HEK293 (cell line): Measurements from ENCODE around the gene STX3.

Source experiments
- CTCF ChIA-PET: fragments of 350-600 bp; formaldehyde crosslinking; extraction: SDS; loops from one replicate; lab custom pipeline; 2021; ENCODE audit warnings: antibody characterized with exemption; lab: Yijun Ruan, JAX
- POLR2A ChIA-PET: fragments of 300-600 bp; formaldehyde crosslinking; extraction: SDS; loops from one replicate; lab custom pipeline; 2020; ENCODE audit warnings: antibody characterized with exemption, inconsistent platforms; lab: Yijun Ruan, JAX
- H3K27ac ChIP-seq: fragments of 200-500 bp; sonication (Bioruptor generic); 2 replicates; pipeline ENCODE4 v1.5.1; 2014; ENCODE audit warnings: low read depth, low read length, control low read depth, inconsistent platforms; ENCODE audit errors: extremely low read depth
- H3K36me3 ChIP-seq, 2 experiments: fragments of 200-500 bp in 1 of 2; sonication (Bioruptor generic) in 1 of 2; 1 replicate in 1 of 2; 2 replicates in 1 of 2; pipeline ENCODE4 v1.5.1; 2014 to 2017; ENCODE audit warnings: inconsistent platforms in 2 of 2, low read length in 2 of 2; ENCODE audit not compliant: control insufficient read depth in 2 of 2, insufficient read depth in 1 of 2
- H3K4me1 ChIP-seq: fragments of 200-500 bp; sonication (Bioruptor generic); 2 replicates; pipeline ENCODE4 v1.5.1; 2014; ENCODE audit warnings: mild to moderate bottlenecking, low read length, inconsistent platforms; ENCODE audit not compliant: control insufficient read depth, insufficient read depth
- H3K4me3 ChIP-seq: 2 replicates; pipeline ENCODE4 v1.5.1; 2011; ENCODE audit warnings: low read depth, mild to moderate bottlenecking, control low read depth, low read length, moderate library complexity
- H3K9me3 ChIP-seq: fragments of 200-500 bp; sonication (Bioruptor generic); 2 replicates; pipeline ENCODE4 v1.5.1; 2014; ENCODE audit warnings: low read depth, low read length, inconsistent platforms; ENCODE audit not compliant: control insufficient read depth, insufficient read depth
- BCL11A ChIP-seq: fragments of 450-650 bp; formaldehyde crosslinking; IDR thresholded peaks from 2 replicates; pipeline ENCODE4 v1.5.1; 2016; ENCODE audit warnings: low read depth, missing biosample characterization, missing genetic modification characterization
- FEZF1 ChIP-seq: fragments of 450-650 bp; formaldehyde crosslinking; IDR thresholded peaks from 2 replicates; pipeline ENCODE4 v1.5.1; 2016; ENCODE audit warnings: missing biosample characterization, missing genetic modification characterization
- GFI1B ChIP-seq: fragments of 450-650 bp; formaldehyde crosslinking; IDR thresholded peaks from 2 replicates; pipeline ENCODE4 v1.5.1; 2016; ENCODE audit warnings: missing biosample characterization, missing genetic modification characterization
- GLI4 ChIP-seq: fragments of 450-650 bp; formaldehyde crosslinking; IDR thresholded peaks from 2 replicates; pipeline ENCODE4 v1.5.1; 2016; ENCODE audit warnings: missing biosample characterization, missing genetic modification characterization
- KLF1 ChIP-seq: fragments of 450-650 bp; formaldehyde crosslinking; IDR thresholded peaks from 2 replicates; pipeline ENCODE4 v1.5.1; 2016; ENCODE audit warnings: missing biosample characterization, missing genetic modification characterization
- SP2 ChIP-seq: fragments of 450-650 bp; formaldehyde crosslinking; IDR thresholded peaks from 2 replicates; pipeline ENCODE4 v1.5.1; 2016; ENCODE audit warnings: missing biosample characterization, missing genetic modification characterization
- YY2 ChIP-seq: fragments of 450-650 bp; formaldehyde crosslinking; IDR thresholded peaks from 2 replicates; pipeline ENCODE4 v1.5.1; 2016; ENCODE audit warnings: missing biosample characterization, missing genetic modification characterization
- ZFHX2 ChIP-seq: fragments of 450-650 bp; formaldehyde crosslinking; conservative IDR thresholded peaks from 2 replicates; pipeline ENCODE4 v1.5.1; 2016; ENCODE audit warnings: missing biosample characterization, missing genetic modification characterization
- ZNF132 ChIP-seq: fragments of 450-650 bp; formaldehyde crosslinking; IDR thresholded peaks from 2 replicates; pipeline ENCODE4 v1.5.1; 2017; ENCODE audit warnings: missing biosample characterization, missing genetic modification characterization, borderline replicate concordance
- ZNF169 ChIP-seq: fragments of 450-650 bp; formaldehyde crosslinking; IDR thresholded peaks from 2 replicates; pipeline ENCODE4 v1.5.1; 2016; ENCODE audit warnings: missing biosample characterization, missing genetic modification characterization
- ZNF354C ChIP-seq: fragments of 450-650 bp; formaldehyde crosslinking; IDR thresholded peaks from 2 replicates; pipeline ENCODE4 v1.5.1; 2016; ENCODE audit warnings: missing biosample characterization, missing genetic modification characterization, low read depth, borderline replicate concordance
- ZNF48 ChIP-seq: fragments of 450-650 bp; formaldehyde crosslinking; IDR thresholded peaks from 2 replicates; pipeline ENCODE4 v1.5.1; 2016; ENCODE audit warnings: missing biosample characterization, missing genetic modification characterization
- ZNF747 ChIP-seq: fragments of 450-650 bp; formaldehyde crosslinking; IDR thresholded peaks from 2 replicates; pipeline ENCODE4 v1.5.1; 2016; ENCODE audit warnings: missing biosample characterization, missing genetic modification characterization
- ZNF776 ChIP-seq: fragments of 450-650 bp; formaldehyde crosslinking; IDR thresholded peaks from 2 replicates; pipeline ENCODE4 v1.5.0; 2017; ENCODE audit warnings: missing biosample characterization, missing genetic modification characterization, borderline replicate concordance
- ZNF843 ChIP-seq: fragments of 450-650 bp; formaldehyde crosslinking; IDR thresholded peaks from 2 replicates; pipeline ENCODE4 v1.5.1; 2016; ENCODE audit warnings: missing biosample characterization, missing genetic modification characterization
- TF ChIP-seq, protein P1 (sequence below): fragments of 450-650 bp; formaldehyde crosslinking; IDR thresholded peaks from 2 replicates; pipeline ENCODE4 v1.5.1; 2016; ENCODE audit warnings: missing biosample characterization, missing genetic modification characterization, borderline replicate concordance
- TF ChIP-seq, protein P2 (sequence below): fragments of 450-650 bp; formaldehyde crosslinking; IDR thresholded peaks from 2 replicates; pipeline ENCODE4 v1.5.1; 2016; ENCODE audit warnings: missing biosample characterization, missing genetic modification characterization
- TF ChIP-seq, protein P3 (sequence below): fragments of 450-650 bp; formaldehyde crosslinking; IDR thresholded peaks from 2 replicates; pipeline ENCODE4 v1.5.1; 2017; ENCODE audit warnings: missing biosample characterization, missing genetic modification characterization
- TF ChIP-seq, protein P4 (sequence below): fragments of 450-650 bp; formaldehyde crosslinking; IDR thresholded peaks from 2 replicates; pipeline ENCODE4 v1.5.1; 2016; ENCODE audit warnings: missing biosample characterization, missing genetic modification characterization, borderline replicate concordance
- TF ChIP-seq, protein P5 (sequence below): fragments of 450-650 bp; IDR thresholded peaks from 2 replicates; pipeline ENCODE4 v1.5.1; 2018; ENCODE audit warnings: missing biosample characterization, mild to moderate bottlenecking, missing genetic modification characterization

STX3 gene

DNA sequence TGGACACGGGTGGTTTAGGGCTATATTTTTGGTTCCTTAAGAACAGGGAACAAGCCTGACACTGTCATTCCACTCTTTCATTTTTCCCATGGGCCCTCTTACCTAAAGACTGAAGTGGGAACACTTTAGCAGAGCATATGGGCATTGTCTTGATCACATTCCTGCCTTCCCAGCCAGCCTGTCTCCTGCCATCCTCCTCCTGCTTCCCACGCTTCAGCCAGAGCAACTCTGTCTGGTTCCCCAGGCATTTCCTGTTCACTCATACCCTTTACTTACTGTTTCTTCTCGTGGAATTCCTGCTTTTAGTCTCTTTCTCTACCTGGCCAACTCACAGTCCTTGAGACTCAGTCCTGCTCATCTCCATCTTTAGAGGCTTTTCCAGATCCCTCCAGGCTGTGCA, 32.6 kb downstream of the STX3 start:
- POLR2A ChIA-PET = no interaction called here
- no peaks in the 10 kb centered on the region for H3K4me1 ChIP-seq
- H3K9me3 ChIP-seq = no peaks in the 10 kb centered on the region
- H3K4me3 ChIP-seq = no peak overlapping the region
- no peak overlapping the region for H3K27ac ChIP-seq
- no peak for TF ChIP-seq ZNF747 (tag by site-specific recombination)
- TF ChIP-seq ZNF48 (tag by site-specific recombination) = no peak
- TF ChIP-seq ZNF169 (tag by site-specific recombination) = no peak
- TF ChIP-seq GFI1B = no peak
- TF ChIP-seq, protein P1, sequence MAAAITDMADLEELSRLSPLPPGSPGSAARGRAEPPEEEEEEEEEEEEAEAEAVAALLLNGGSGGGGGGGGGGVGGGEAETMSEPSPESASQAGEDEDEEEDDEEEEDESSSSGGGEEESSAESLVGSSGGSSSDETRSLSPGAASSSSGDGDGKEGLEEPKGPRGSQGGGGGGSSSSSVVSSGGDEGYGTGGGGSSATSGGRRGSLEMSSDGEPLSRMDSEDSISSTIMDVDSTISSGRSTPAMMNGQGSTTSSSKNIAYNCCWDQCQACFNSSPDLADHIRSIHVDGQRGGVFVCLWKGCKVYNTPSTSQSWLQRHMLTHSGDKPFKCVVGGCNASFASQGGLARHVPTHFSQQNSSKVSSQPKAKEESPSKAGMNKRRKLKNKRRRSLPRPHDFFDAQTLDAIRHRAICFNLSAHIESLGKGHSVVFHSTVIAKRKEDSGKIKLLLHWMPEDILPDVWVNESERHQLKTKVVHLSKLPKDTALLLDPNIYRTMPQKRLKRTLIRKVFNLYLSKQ = no peak
- TF ChIP-seq, protein P2, sequence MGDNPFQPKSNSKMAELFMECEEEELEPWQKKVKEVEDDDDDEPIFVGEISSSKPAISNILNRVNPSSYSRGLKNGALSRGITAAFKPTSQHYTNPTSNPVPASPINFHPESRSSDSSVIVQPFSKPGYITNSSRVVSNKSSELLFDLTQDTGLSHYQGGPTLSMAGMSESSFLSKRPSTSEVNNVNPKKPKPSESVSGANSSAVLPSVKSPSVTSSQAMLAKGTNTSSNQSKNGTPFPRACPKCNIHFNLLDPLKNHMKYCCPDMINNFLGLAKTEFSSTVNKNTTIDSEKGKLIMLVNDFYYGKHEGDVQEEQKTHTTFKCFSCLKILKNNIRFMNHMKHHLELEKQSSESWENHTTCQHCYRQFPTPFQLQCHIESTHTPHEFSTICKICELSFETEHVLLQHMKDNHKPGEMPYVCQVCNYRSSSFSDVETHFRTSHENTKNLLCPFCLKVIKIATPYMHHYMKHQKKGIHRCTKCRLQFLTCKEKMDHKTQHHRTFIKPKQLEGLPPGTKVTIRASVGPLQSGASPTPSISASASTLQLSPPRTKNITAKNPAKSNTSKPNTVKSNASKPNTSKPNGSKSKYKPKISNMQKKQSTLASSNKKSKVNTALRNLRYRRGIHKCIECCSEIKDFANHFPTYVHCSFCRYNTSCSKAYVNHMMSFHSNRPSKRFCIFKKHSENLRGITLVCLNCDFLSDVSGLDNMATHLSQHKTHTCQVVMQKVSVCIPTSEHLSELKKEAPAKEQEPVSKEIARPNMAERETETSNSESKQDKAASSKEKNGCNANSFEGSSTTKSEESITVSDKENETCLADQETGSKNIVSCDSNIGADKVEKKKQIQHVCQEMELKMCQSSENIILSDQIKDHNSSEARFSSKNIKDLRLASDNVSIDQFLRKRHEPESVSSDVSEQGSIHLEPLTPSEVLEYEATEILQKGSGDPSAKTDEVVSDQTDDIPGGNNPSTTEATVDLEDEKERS = no peak
- TF ChIP-seq, protein P3, sequence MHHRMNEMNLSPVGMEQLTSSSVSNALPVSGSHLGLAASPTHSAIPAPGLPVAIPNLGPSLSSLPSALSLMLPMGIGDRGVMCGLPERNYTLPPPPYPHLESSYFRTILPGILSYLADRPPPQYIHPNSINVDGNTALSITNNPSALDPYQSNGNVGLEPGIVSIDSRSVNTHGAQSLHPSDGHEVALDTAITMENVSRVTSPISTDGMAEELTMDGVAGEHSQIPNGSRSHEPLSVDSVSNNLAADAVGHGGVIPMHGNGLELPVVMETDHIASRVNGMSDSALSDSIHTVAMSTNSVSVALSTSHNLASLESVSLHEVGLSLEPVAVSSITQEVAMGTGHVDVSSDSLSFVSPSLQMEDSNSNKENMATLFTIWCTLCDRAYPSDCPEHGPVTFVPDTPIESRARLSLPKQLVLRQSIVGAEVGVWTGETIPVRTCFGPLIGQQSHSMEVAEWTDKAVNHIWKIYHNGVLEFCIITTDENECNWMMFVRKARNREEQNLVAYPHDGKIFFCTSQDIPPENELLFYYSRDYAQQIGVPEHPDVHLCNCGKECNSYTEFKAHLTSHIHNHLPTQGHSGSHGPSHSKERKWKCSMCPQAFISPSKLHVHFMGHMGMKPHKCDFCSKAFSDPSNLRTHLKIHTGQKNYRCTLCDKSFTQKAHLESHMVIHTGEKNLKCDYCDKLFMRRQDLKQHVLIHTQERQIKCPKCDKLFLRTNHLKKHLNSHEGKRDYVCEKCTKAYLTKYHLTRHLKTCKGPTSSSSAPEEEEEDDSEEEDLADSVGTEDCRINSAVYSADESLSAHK = no peak
- TF ChIP-seq BCL11A (tag by site-specific recombination) = no peak
- TF ChIP-seq, protein P4, sequence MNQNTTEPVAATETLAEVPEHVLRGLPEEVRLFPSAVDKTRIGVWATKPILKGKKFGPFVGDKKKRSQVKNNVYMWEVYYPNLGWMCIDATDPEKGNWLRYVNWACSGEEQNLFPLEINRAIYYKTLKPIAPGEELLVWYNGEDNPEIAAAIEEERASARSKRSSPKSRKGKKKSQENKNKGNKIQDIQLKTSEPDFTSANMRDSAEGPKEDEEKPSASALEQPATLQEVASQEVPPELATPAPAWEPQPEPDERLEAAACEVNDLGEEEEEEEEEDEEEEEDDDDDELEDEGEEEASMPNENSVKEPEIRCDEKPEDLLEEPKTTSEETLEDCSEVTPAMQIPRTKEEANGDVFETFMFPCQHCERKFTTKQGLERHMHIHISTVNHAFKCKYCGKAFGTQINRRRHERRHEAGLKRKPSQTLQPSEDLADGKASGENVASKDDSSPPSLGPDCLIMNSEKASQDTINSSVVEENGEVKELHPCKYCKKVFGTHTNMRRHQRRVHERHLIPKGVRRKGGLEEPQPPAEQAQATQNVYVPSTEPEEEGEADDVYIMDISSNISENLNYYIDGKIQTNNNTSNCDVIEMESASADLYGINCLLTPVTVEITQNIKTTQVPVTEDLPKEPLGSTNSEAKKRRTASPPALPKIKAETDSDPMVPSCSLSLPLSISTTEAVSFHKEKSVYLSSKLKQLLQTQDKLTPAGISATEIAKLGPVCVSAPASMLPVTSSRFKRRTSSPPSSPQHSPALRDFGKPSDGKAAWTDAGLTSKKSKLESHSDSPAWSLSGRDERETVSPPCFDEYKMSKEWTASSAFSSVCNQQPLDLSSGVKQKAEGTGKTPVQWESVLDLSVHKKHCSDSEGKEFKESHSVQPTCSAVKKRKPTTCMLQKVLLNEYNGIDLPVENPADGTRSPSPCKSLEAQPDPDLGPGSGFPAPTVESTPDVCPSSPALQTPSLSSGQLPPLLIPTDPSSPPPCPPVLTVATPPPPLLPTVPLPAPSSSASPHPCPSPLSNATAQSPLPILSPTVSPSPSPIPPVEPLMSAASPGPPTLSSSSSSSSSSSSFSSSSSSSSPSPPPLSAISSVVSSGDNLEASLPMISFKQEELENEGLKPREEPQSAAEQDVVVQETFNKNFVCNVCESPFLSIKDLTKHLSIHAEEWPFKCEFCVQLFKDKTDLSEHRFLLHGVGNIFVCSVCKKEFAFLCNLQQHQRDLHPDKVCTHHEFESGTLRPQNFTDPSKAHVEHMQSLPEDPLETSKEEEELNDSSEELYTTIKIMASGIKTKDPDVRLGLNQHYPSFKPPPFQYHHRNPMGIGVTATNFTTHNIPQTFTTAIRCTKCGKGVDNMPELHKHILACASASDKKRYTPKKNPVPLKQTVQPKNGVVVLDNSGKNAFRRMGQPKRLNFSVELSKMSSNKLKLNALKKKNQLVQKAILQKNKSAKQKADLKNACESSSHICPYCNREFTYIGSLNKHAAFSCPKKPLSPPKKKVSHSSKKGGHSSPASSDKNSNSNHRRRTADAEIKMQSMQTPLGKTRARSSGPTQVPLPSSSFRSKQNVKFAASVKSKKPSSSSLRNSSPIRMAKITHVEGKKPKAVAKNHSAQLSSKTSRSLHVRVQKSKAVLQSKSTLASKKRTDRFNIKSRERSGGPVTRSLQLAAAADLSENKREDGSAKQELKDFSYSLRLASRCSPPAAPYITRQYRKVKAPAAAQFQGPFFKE (tag by site-specific recombination) = no peak
- no peak for TF ChIP-seq YY2
- TF ChIP-seq ZNF132 (tag by site-specific recombination) = no peak
- TF ChIP-seq KLF1 (tag by site-specific recombination) = no peak
- H3K36me3 ChIP-seq = peaks cover 0 to 61% of the 10 kb centered on the region in 2 experiments; a peak in 1 of 3 replicates
- CTCF ChIA-PET = interaction anchor here (1.3 to 1.8 kb wide), 2 partner anchors 14 to 35 kb away, joined by 3 to 5 read pairs; no protein-coding TSS in a partner anchor

DNA sequence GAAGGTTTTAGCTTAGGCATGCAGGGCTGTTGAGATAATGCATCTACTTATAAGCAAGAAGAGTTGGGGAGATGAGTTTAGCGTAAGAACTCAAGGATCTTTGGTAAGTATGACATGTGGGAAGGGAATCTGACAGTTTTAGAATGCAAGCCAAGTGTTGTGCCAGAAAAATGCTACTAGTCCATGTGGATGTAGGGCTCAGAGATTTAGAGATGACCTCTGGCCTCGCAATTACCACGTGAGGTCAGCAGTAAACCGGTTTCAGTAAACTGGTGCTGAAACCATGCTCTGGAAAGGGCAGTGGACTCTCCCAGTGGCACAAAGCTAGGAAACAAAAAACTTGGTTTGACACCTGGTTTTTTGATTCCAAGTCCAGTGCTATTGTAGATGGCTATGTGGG, 36.5 kb downstream of the STX3 start:
- ChIA-PET CTCF (interaction anchor here (1.5 kb wide), 1 partner anchor 9 kb away, joined by 4 read pairs; no protein-coding TSS in a partner anchor), POLR2A (no interaction called here)
- Histone ChIP-seq H3K4me1 (no peaks in the 10 kb centered on the region), H3K4me3 (no peak overlapping the region), H3K27ac (no peak overlapping the region), H3K9me3 (no peaks in the 10 kb centered on the region), H3K36me3 (peaks cover 0 to 96% of the 10 kb centered on the region in 2 experiments; a peak in 1 of 3 replicates)
- no peak for TF ChIP-seq ZNF354C
- no peak for TF ChIP-seq ZNF776 (tag by site-specific recombination)
- no peak for TF ChIP-seq ZFHX2
- TF ChIP-seq FEZF1 (tag by site-specific recombination) = no peak
- TF ChIP-seq, protein P5, sequence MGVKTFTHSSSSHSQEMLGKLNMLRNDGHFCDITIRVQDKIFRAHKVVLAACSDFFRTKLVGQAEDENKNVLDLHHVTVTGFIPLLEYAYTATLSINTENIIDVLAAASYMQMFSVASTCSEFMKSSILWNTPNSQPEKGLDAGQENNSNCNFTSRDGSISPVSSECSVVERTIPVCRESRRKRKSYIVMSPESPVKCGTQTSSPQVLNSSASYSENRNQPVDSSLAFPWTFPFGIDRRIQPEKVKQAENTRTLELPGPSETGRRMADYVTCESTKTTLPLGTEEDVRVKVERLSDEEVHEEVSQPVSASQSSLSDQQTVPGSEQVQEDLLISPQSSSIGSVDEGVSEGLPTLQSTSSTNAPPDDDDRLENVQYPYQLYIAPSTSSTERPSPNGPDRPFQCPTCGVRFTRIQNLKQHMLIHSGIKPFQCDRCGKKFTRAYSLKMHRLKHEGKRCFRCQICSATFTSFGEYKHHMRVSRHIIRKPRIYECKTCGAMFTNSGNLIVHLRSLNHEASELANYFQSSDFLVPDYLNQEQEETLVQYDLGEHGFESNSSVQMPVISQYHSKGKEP (tag by site-specific recombination) = no peak
- TF ChIP-seq ZNF843 (tag by site-specific recombination) = no peak
- no peak for TF ChIP-seq SP2 (tag by site-specific recombination)
- no peak for TF ChIP-seq GLI4 (tag by site-specific recombination)
